HepG2 (cell line): Measurements from ENCODE around the gene SLC6A9. TPM values are rescaled to one million over a fixed set of nuclear protein-coding genes. Genes with fewer than 3 reads are reported as not detected.

Experiments used
- ATAD3A ChIP-seq: sonication (generic); formaldehyde crosslinking; IDR thresholded peaks from 2 replicates; pipeline ENCODE4 v1.4.0; 2020; ENCODE audit warnings: missing genetic modification reagents
- EP300 ChIP-seq, 3 experiments: sonication (generic) in 1 of 3; formaldehyde crosslinking in 1 of 3; IDR thresholded peaks; 2 replicates each; pipeline versions ENCODE4 v1.5.1 to v1.6.1; 2011 to 2020; ENCODE audit warnings: low read depth in 2 of 3, low read length in 2 of 3, borderline replicate concordance in 1 of 3, improper control_type of control experiment in 1 of 3, mild to moderate bottlenecking in 1 of 3, missing genetic modification reagents in 1 of 3, moderate library complexity in 1 of 3
- FOXC1 ChIP-seq: sonication (generic); formaldehyde crosslinking; IDR thresholded peaks from 2 replicates; pipeline ENCODE4 v1.8.0; 2022; ENCODE audit warnings: mild to moderate bottlenecking, missing genetic modification reagents, borderline replicate concordance
- MAFF ChIP-seq: IDR thresholded peaks from 2 replicates; pipeline ENCODE4 v1.6.1; 2011; ENCODE audit warnings: low read depth, low read length, improper control_type of control experiment
- NBN ChIP-seq: fragments of 450-650 bp; conservative IDR thresholded peaks from 2 replicates; pipeline ENCODE4 v1.6.1; 2017
- NKX3-1 ChIP-seq: sonication (generic); formaldehyde crosslinking; IDR thresholded peaks from 2 replicates; pipeline ENCODE4 v1.5.0; 2020; ENCODE audit warnings: missing genetic modification reagents
- NR2C2 ChIP-seq: sonication (generic); formaldehyde crosslinking; IDR thresholded peaks from 2 replicates; pipeline ENCODE4 v1.4.0; 2020; ENCODE audit warnings: missing genetic modification reagents, mild to moderate bottlenecking, moderate library complexity, borderline replicate concordance
- PATZ1 ChIP-seq: sonication (generic); formaldehyde crosslinking; IDR thresholded peaks from 2 replicates; pipeline ENCODE4 v1.4.0; 2020; ENCODE audit warnings: missing genetic modification reagents
- RAD21 ChIP-seq: fragments of 450-650 bp; formaldehyde crosslinking; IDR thresholded peaks from 2 replicates; pipeline ENCODE4 v1.5.0; 2020; ENCODE audit warnings: mild to moderate bottlenecking
- SMAD3 ChIP-seq: sonication (generic); formaldehyde crosslinking; IDR thresholded peaks from 2 replicates; pipeline ENCODE4 v1.4.0; 2020; ENCODE audit warnings: missing genetic modification reagents
- TCF7L2 ChIP-seq: IDR thresholded peaks from 2 replicates; pipeline ENCODE4 v1.6.1; 2011; ENCODE audit warnings: mild to moderate bottlenecking, low read depth, low read length, moderate library complexity
- THAP11 ChIP-seq: IDR thresholded peaks from 2 replicates; pipeline ENCODE4 v1.6.1; 2016; ENCODE audit warnings: missing biosample characterization, missing genetic modification reagents
- ZBTB39 ChIP-seq: sonication (generic); formaldehyde crosslinking; IDR thresholded peaks from 2 replicates; pipeline ENCODE4 v1.5.0; 2020; ENCODE audit warnings: missing genetic modification reagents
- ZBTB7B ChIP-seq: sonication (generic); formaldehyde crosslinking; IDR thresholded peaks from 2 replicates; pipeline ENCODE4 v1.4.0; 2020; ENCODE audit warnings: missing genetic modification reagents
- ZFP36 ChIP-seq: fragments of 150-350 bp; IDR thresholded peaks from 2 replicates; pipeline ENCODE4 v1.6.1; 2018; ENCODE audit warnings: borderline replicate concordance, low read length, low read depth; ENCODE audit not compliant: partially characterized antibody
- ZFP36L1 ChIP-seq: sonication (generic); formaldehyde crosslinking; IDR thresholded peaks from 2 replicates; pipeline ENCODE4 v1.8.0; 2022; ENCODE audit warnings: mild to moderate bottlenecking, missing genetic modification reagents, moderate library complexity
- ZFP37 ChIP-seq: sonication (generic); formaldehyde crosslinking; IDR thresholded peaks from 2 replicates; pipeline ENCODE4 v1.4.0; 2020; ENCODE audit warnings: missing genetic modification reagents, borderline replicate concordance
- ZNF543 ChIP-seq: sonication (generic); formaldehyde crosslinking; IDR thresholded peaks from 2 replicates; pipeline ENCODE4 v1.4.0; 2020; ENCODE audit warnings: mild to moderate bottlenecking, missing genetic modification reagents
- ZNF547 ChIP-seq: sonication (generic); formaldehyde crosslinking; IDR thresholded peaks from 2 replicates; pipeline ENCODE4 v1.5.1; 2020; ENCODE audit warnings: mild to moderate bottlenecking, missing genetic modification reagents
- ZNF572 ChIP-seq: sonication (generic); formaldehyde crosslinking; IDR thresholded peaks from 2 replicates; pipeline ENCODE4 v1.5.1; 2020; ENCODE audit warnings: mild to moderate bottlenecking, missing genetic modification reagents
- ZSCAN31 ChIP-seq: sonication (generic); formaldehyde crosslinking; IDR thresholded peaks from 2 replicates; pipeline ENCODE4 v1.5.0; 2020; ENCODE audit warnings: low read depth, mild to moderate bottlenecking, missing genetic modification reagents
- polyA plus RNA-seq, 8 experiments: library from polyadenylated mRNA; depleted of rRNA in 3 of 8; stranded (reverse) in 7 of 8; unstranded in 1 of 8; fragments of >200 nt; fragmentation: Illumina TruSeq in 4 of 8; extraction: Trizol in 4 of 8; gene quantifications; 2 replicates each; pipeline versions ENCODE4 v1.2.1 to v1.2.3, GENCODE V29; 2011 to 2016; ENCODE audit warnings: low read depth in 4 of 8, missing spikeins in 1 of 8, mixed read lengths in 1 of 8; ENCODE audit not compliant: insufficient read depth in 1 of 8
- total RNA-seq, 5 experiments: library from RNA; depleted of rRNA; stranded (reverse); fragments of >200 nt; fragmentation: Illumina TruSeq; extraction: Trizol; gene quantifications; 2 replicates each; pipeline ENCODE4 v1.2.3, GENCODE V29; 2016; ENCODE audit warnings: low read depth in 1 of 5
- TF ChIP-seq, protein P1 (sequence below): sonication (generic); formaldehyde crosslinking; IDR thresholded peaks from 2 replicates; pipeline ENCODE4; 2020; ENCODE audit warnings: missing genetic modification reagents, mild to moderate bottlenecking, borderline replicate concordance

SLC6A9 gene
- total and polyA plus RNA-seq, 2 of the 13 experiments (the other 11 are each of a cell fraction or from before 2014, with no cell fraction given) = 8.5 to 9.9 TPM

DNA sequence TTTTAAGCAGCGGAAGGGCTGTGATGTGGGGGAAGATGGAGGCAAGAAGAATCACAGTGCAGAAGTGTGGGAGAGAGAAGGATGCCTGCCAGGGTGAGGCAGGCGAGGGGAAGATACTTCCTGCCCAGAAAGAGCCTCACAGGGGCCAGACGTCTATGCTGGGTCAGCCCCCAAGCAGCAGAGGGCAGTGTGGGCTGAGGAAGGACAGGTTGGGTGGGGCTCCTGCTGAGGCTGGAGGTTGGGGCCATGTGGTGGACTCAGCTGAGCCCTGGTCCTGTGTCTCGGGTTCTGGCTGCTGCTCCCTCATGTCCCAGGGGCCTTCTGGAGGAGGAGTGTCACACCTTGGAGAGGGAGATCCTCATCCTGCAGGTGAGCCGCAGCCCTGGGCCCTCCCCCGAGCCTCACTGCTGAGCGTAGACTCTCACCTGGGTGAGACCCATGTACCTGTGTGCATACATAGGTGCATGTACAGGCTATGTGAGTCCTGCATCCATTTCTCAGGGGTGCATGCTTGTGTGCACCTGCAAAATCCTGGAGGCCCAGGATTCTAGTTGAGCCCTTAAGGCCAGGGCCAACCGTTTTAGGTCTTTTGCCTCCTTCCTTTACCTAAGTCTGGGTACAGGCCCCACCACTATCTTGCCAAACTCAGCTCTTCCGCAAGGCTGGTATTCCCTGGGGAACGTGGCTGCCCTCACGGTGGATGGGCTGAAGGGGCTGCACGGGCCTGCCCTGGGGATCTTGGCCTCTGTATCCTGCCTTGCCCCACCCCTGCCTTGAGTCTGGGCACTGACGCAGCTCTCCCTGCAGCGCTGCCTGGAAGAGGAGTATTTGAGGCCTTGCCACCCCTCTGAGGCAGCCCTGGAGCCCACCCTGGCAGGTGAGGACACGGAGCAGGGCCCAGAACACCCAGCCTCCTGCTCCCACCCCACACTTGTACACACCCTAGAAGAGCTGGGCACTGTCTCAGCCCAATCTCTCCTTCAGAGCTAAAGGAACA is 36.2 kb downstream of the SLC6A9 start (continued):
- TF ChIP-seq FOXC1 (CRISPR knock-in tag) = no peak
- no peak for TF ChIP-seq NKX3-1 (CRISPR knock-in tag)
- peak; percentile 50 for TF ChIP-seq THAP11 (CRISPR knock-in tag)
- no peak for TF ChIP-seq EP300 (IDR thresholded peaks at IDR 0.05; ENCODE audit: low read depth in 2 of 2, low read length in 2 of 2)
- no peak for TF ChIP-seq EP300 (CRISPR knock-in tag; IDR thresholded peaks at IDR 0.05; ENCODE audit: borderline replicate concordance)
- no peak for TF ChIP-seq ZNF572 (CRISPR knock-in tag)
- no peak for TF ChIP-seq ZFP37 (CRISPR knock-in tag)
- TF ChIP-seq, protein P1, sequence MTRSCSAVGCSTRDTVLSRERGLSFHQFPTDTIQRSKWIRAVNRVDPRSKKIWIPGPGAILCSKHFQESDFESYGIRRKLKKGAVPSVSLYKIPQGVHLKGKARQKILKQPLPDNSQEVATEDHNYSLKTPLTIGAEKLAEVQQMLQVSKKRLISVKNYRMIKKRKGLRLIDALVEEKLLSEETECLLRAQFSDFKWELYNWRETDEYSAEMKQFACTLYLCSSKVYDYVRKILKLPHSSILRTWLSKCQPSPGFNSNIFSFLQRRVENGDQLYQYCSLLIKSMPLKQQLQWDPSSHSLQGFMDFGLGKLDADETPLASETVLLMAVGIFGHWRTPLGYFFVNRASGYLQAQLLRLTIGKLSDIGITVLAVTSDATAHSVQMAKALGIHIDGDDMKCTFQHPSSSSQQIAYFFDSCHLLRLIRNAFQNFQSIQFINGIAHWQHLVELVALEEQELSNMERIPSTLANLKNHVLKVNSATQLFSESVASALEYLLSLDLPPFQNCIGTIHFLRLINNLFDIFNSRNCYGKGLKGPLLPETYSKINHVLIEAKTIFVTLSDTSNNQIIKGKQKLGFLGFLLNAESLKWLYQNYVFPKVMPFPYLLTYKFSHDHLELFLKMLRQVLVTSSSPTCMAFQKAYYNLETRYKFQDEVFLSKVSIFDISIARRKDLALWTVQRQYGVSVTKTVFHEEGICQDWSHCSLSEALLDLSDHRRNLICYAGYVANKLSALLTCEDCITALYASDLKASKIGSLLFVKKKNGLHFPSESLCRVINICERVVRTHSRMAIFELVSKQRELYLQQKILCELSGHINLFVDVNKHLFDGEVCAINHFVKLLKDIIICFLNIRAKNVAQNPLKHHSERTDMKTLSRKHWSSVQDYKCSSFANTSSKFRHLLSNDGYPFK (CRISPR knock-in tag) = no peak
- no peak for TF ChIP-seq ZFP36
- no peak for TF ChIP-seq MAFF
- TF ChIP-seq TCF7L2 = no peak
- no peak for TF ChIP-seq ZBTB39 (CRISPR knock-in tag)
- no peak for TF ChIP-seq ZNF543 (CRISPR knock-in tag)
- TF ChIP-seq ZBTB7B (CRISPR knock-in tag) = no peak
- no peak for TF ChIP-seq ZFP36L1 (CRISPR knock-in tag)
- peak; percentile 57; the same call in 1 of the 2 replicates for TF ChIP-seq RAD21
- TF ChIP-seq PATZ1 (CRISPR knock-in tag) = peak; percentile 83
- TF ChIP-seq NBN = no peak
- TF ChIP-seq SMAD3 (CRISPR knock-in tag) = no peak
- no peak for TF ChIP-seq ZNF547 (CRISPR knock-in tag)
- no peak for TF ChIP-seq NR2C2 (CRISPR knock-in tag)
- TF ChIP-seq ATAD3A (CRISPR knock-in tag) = no peak
- no peak for TF ChIP-seq ZSCAN31 (CRISPR knock-in tag)
